Right atrium auricular region (tissue), 2 donors: ENCODE measurements around the gene NBEAL1. TPM values are rescaled to one million over a fixed set of nuclear protein-coding genes. Genes with fewer than 3 reads are reported as not detected.
"Not testable (repeated sequence)": the region's sequence is repeated elsewhere in the genome, so short reads cannot be mapped to it uniquely, and the experiment has no call there.

ENCODE experiments used
- DNase-seq: peaks from one replicate; pipeline ENCODE4 v3.0.0-alpha.2; 2019; ENCODE audit warnings: low spot score
- H3K27ac ChIP-seq, 2 donors: fragments of 200-600 bp; sonication (generic); 1 replicate in 1 of 2; 2 replicates in 1 of 2; pipeline ENCODE4 v1.5.1; 2016 to 2019
- H3K27me3 ChIP-seq, 2 donors: fragments of 200-600 bp; sonication (generic); one replicate each; pipeline versions ENCODE4 v1.5.1 to v1.6.0; 2017 to 2019
- H3K36me3 ChIP-seq: fragments of 200-600 bp; sonication (generic); one replicate; pipeline ENCODE4 v1.5.1; 2016
- H3K4me1 ChIP-seq, 2 donors: fragments of 200-600 bp; sonication (generic); one replicate each; pipeline versions ENCODE4 v1.5.1 to v1.6.0; 2017 to 2019
- H3K4me3 ChIP-seq, 2 donors: fragments of 200-600 bp; sonication (generic); 1 replicate in 1 of 2; 2 replicates in 1 of 2; pipeline ENCODE4 v1.5.1; 2017 to 2019; ENCODE audit warnings: mild to moderate bottlenecking in 1 of 2, moderate library complexity in 1 of 2
- H3K9me3 ChIP-seq, 2 donors: fragments of 200-600 bp; sonication (generic); one replicate each; pipeline ENCODE4 v1.5.1; 2019
- total RNA-seq, 2 donors: library from RNA; depleted of rRNA; stranded (reverse); fragments of >200 nt; gene quantifications; one replicate each; pipeline ENCODE4 v1.1.0, GENCODE V29; 2016
- TF ChIP-seq, protein P1 (sequence below), 2 donors: fragments of 200-600 bp; sonication (generic); IDR thresholded peaks; one replicate each; pipeline ENCODE4 v1.5.1; 2019; ENCODE audit warnings: antibody characterized with exemption in 2 of 2

Gene NBEAL1
- total RNA-seq, 2 donors from 2014 or later, result 11.6 to 20.1 TPM

DNA sequence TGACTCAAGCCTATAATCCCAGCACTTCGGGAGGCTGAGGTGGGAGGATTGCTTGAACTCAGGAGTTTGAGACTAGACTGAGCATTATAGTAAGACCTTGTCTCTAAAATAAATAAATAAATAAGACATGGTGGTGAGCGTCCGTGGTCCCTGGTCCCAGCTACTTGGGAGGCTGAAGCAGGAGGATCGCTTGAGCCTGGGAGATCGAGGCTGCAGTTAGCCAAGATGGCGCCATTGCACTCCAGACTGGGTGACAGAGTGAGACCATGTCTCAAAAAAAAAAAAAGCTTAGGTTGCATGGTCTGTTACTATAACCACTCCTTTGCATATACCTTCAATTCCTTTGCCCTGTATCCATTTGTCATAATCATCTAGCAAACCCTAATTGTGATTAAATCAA lies 227.8 kb downstream of the NBEAL1 start:
- Histone ChIP-seq H3K9me3 (no peaks in the 10 kb centered on the region), H3K27me3 (no peaks in the 10 kb centered on the region), H3K4me3 (no peak overlapping the region), H3K4me1 (peaks cover 0 to 18% of the 10 kb centered on the region in 2 donors), H3K27ac (no peak overlapping the region), H3K36me3 (peaks cover 20% of the 10 kb centered on the region)
- TF ChIP-seq, protein P1, sequence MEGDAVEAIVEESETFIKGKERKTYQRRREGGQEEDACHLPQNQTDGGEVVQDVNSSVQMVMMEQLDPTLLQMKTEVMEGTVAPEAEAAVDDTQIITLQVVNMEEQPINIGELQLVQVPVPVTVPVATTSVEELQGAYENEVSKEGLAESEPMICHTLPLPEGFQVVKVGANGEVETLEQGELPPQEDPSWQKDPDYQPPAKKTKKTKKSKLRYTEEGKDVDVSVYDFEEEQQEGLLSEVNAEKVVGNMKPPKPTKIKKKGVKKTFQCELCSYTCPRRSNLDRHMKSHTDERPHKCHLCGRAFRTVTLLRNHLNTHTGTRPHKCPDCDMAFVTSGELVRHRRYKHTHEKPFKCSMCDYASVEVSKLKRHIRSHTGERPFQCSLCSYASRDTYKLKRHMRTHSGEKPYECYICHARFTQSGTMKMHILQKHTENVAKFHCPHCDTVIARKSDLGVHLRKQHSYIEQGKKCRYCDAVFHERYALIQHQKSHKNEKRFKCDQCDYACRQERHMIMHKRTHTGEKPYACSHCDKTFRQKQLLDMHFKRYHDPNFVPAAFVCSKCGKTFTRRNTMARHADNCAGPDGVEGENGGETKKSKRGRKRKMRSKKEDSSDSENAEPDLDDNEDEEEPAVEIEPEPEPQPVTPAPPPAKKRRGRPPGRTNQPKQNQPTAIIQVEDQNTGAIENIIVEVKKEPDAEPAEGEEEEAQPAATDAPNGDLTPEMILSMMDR (IDR thresholded peaks at IDR 0.05), result no peak
- DNase-seq, result no peak

DNA sequence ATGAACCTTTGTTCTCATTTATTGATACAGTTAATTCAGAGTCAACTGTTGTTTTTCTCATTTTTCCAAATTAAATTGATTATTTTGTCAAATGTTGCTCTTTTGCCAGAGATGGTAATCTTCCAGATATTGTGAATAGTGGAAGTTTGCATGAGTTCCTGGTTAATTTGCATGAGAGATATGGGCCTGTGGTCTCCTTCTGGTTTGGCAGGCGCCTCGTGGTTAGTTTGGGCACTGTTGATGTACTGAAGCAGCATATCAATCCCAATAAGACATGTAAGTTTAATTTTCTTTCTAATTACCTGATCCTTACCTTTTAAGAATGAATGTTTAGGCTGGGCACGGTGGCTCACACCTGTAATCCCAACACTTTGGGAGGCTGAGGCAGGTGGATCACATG lies 232.0 kb downstream of the NBEAL1 start:
- Histone ChIP-seq H3K27ac (no peak overlapping the region), H3K4me3 (no peak overlapping the region), H3K27me3 (no peaks in the 10 kb centered on the region), H3K36me3 (peaks cover 29% of the 10 kb centered on the region), H3K9me3 (no peaks in the 10 kb centered on the region), H3K4me1 (no peaks in the 10 kb centered on the region)
- no peak for DNase-seq
- TF ChIP-seq, protein P1 (IDR thresholded peaks at IDR 0.05), result no peak

DNA sequence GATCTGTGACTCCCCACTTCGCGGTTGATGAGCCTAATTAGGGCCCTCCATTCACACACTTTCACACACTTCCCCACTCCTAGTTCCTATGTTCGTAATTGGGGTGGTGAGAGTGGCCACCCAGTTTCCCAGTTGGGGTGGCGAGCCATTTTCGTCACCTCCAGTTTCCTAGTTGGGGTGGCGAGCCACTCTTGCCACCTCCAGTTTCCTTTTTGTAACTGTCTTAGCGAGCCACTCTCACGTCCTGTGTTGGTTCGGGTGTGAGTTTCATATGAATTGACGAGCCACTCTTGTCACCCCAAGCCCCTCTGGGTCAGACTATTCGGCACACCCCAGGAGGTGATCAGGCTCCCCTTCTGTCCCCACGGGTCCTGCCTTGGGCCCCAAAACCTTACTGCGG lies 238.1 kb downstream of the NBEAL1 start:
- no peaks in the 10 kb centered on the region for H3K9me3 ChIP-seq
- H3K27me3 ChIP-seq, result no peaks in the 10 kb centered on the region
- H3K4me1 ChIP-seq, result no peaks in the 10 kb centered on the region
- H3K4me3 ChIP-seq, result no peak overlapping the region
- DNase-seq, result no peak
- no peak overlapping the region for H3K27ac ChIP-seq
- peaks cover 39% of the 10 kb centered on the region for H3K36me3 ChIP-seq
- TF ChIP-seq, protein P1 (IDR thresholded peaks at IDR 0.05), result no peak

DNA sequence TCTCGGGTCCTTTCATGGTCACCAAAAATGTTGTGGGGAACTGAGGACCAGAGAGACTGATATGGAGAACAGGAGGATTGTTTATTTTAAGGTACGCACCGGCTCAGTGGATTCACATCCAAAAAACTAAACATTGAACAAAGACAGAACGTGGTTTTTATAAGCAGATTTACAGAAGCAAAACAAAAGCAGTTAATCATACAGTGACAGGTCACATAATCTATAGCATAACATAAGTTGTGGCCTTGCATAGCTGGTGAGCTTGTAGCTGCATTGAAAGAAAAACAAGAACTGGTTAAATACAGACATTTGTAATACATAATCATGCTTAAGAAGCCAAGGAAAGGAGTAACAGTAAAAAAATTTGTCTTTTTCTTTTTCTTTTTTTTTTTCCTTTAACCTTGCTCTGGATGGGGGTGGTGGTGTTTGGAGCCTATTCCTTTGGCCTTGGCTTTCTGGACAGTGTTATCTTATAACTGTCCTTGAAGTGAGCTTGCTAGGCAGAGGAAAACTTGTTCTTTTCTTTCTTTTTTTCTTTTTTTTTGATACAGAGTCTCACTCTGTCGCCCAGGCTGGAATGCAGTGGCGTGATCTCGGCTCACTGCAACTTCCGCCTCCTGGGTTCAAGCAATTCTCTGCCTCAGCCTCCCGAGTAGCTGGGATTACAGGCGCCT lies 238.9 kb downstream of the NBEAL1 start:
- not testable (repeated sequence) for H3K4me1 ChIP-seq, H3K4me3 ChIP-seq, H3K9me3 ChIP-seq, H3K27ac ChIP-seq, H3K27me3 ChIP-seq, DNase-seq
- peaks cover 43% of the 10 kb centered on the region for H3K36me3 ChIP-seq

DNA sequence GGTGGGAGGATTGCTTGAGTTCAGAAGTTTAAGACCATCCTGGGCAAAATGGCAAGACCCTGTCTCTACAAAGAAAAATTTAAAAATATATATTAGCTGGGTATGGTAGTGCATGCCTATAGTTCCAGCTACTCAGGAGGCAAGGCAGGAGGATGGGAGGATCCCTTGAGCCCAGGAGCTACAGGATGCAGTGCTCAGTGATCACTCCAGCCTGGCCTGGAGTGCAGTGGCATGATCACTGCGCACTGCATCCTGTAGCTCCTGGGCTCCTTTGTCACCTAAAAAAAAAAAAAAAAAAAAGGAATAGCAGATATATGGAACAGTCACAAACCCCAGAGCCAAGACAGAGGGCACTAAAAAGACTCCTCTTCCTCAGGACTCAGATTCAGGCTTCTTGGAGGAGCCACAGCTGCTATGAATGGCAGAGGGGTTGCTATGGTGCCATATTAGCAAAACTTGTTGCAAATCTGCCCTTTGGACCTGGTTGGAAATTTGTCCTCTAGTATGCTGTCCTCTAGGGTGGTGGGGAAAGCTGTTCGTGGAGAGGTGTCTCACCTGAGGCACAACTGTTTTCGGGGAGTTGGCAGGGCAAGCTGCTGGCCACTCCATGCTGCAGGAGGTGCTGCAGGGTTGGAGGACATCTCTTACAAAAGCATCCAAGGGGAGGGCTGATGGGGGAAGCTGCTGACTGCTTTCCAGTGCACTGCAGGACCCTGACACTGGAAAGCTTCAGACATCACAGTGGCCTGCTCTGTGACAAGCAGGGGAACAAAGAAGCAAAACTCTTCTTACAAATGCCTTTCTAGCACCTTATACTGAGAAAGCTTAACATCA lies 246.9 kb downstream of the NBEAL1 start:
- Histone ChIP-seq H3K4me1 (no peaks in the 10 kb centered on the region), H3K36me3 (peaks cover 27% of the 10 kb centered on the region), H3K9me3 (no peaks in the 10 kb centered on the region), H3K27me3 (no peaks in the 10 kb centered on the region), H3K4me3 (no peak overlapping the region), H3K27ac (no peak overlapping the region)
- DNase-seq, result no peak
- TF ChIP-seq, protein P1 (IDR thresholded peaks at IDR 0.05), result no peak

Other genes with a start within 250 kb of the NBEAL1 start
- gene ICA1L, start 143.1 kb upstream of the NBEAL1 start, total RNA-seq, result 1 to 10 TPM; 8.6 to 8.9 TPM
- gene WDR12, start 103.2 kb upstream of the NBEAL1 start, total RNA-seq, result 10 to 100 TPM; 13.6 to 15.9 TPM
- 10 to 100 TPM in 1 of 2 donors, 1 to 10 TPM in 1; 5.3 to 11.2 TPM for gene CARF, start 102.6 kb upstream of the NBEAL1 start, total RNA-seq
- gene CYP20A1, start 224.1 kb downstream of the NBEAL1 start, total RNA-seq, result 10 to 100 TPM; 13.3 to 20.0 TPM